Neural progenitor cell (in vitro differentiated cells): ENCODE data around the gene RPTOR. TPM values are rescaled to one million over a fixed set of nuclear protein-coding genes. Genes with fewer than 3 reads are reported as not detected.

ENCODE experiments used
- DNase-seq: peaks from one replicate; pipeline ENCODE4 v3.0.0-alpha.2; 2016; ENCODE audit warnings: low spot score
- H2AFZ ChIP-seq: fragments of 200-600 bp; sonication (generic); replicated peaks from 2 replicates; pipeline ENCODE4 v1.6.1; 2016; ENCODE audit warnings: antibody characterized with exemption
- H3F3A ChIP-seq: fragments of 200-600 bp; sonication (generic); 2 replicates; pipeline ENCODE4 v1.6.1; 2016; ENCODE audit warnings: antibody characterized with exemption, low read depth
- H3K27ac ChIP-seq: fragments of 200-600 bp; sonication (generic); 2 replicates; pipeline ENCODE4 v1.5.1; 2016; ENCODE audit warnings: mild to moderate bottlenecking
- H3K27me3 ChIP-seq: fragments of 200-600 bp; sonication (generic); 2 replicates; pipeline ENCODE4 v1.6.1; 2016; ENCODE audit warnings: mild to moderate bottlenecking, moderate library complexity
- H3K36me3 ChIP-seq: fragments of 200-600 bp; sonication (generic); 2 replicates; pipeline ENCODE4 v1.5.1; 2016
- H3K4me1 ChIP-seq: fragments of 200-600 bp; sonication (generic); 2 replicates; pipeline ENCODE4 v1.6.1; 2016; ENCODE audit warnings: mixed run types
- H3K4me2 ChIP-seq: fragments of 200-600 bp; sonication (generic); 2 replicates; pipeline ENCODE4 v1.6.1; 2016
- H3K4me3 ChIP-seq: fragments of 200-600 bp; sonication (generic); 2 replicates; pipeline ENCODE4 v1.5.1; 2016
- H3K79me2 ChIP-seq: fragments of 200-600 bp; sonication (generic); 2 replicates; pipeline ENCODE4 v1.6.1; 2016; ENCODE audit warnings: low read depth
- H3K9ac ChIP-seq: fragments of 200-600 bp; sonication (generic); 2 replicates; pipeline ENCODE4 v1.6.1; 2016
- H3K9me3 ChIP-seq: fragments of 200-600 bp; sonication (generic); 2 replicates; pipeline ENCODE4 v1.5.1; 2016; ENCODE audit warnings: low read depth
- H4K20me1 ChIP-seq: fragments of 200-600 bp; sonication (generic); 2 replicates; pipeline ENCODE4 v1.6.1; 2016; ENCODE audit warnings: low read depth
- H3K27ac Mint-ChIP-seq: 3 replicates; pipeline ENCODE4 v1.8.0; 2021; ENCODE audit warnings: mixed read lengths
- H3K27me3 Mint-ChIP-seq: 2 replicates; pipeline ENCODE4 v1.8.0; 2022; ENCODE audit warnings: low read depth, mild to moderate bottlenecking, inconsistent platforms, moderate library complexity, mixed read lengths; ENCODE audit not compliant: insufficient read depth
- H3K36me3 Mint-ChIP-seq: 3 replicates; pipeline ENCODE4 v1.8.0; 2021; ENCODE audit warnings: mixed read lengths
- H3K4me1 Mint-ChIP-seq: 3 replicates; pipeline ENCODE4 v1.8.0; 2021; ENCODE audit warnings: mixed read lengths
- H3K4me3 Mint-ChIP-seq: 3 replicates; pipeline ENCODE4 v1.8.0; 2021; ENCODE audit warnings: mild to moderate bottlenecking, moderate library complexity, mixed read lengths
- H3K9me3 Mint-ChIP-seq: 3 replicates; pipeline ENCODE4 v1.8.0; 2020; ENCODE audit warnings: mixed read lengths
- EZH2 ChIP-seq: fragments of 200-600 bp; sonication (generic); IDR thresholded peaks from 2 replicates; pipeline ENCODE4 v1.6.1; 2017; ENCODE audit warnings: antibody characterized with exemption, mild to moderate bottlenecking, moderate library complexity
- EZH2phosphoT487 ChIP-seq: fragments of 200-600 bp; sonication (generic); IDR thresholded peaks from 2 replicates; pipeline ENCODE4 v1.6.1; 2017; ENCODE audit warnings: antibody characterized with exemption
- total RNA-seq: library from RNA; depleted of rRNA; stranded (reverse); fragments of >200 nt; gene quantifications from 2 replicates; pipeline ENCODE4 v1.2.3, GENCODE V29; 2015; ENCODE audit warnings: low replicate concordance
- TF ChIP-seq, protein P1 (sequence below): fragments of 200-600 bp; sonication (generic); IDR thresholded peaks from 2 replicates; pipeline ENCODE4 v1.5.1; 2017; ENCODE audit warnings: antibody characterized with exemption, mild to moderate bottlenecking

The RPTOR gene
- total RNA-seq, 1 donor from 2014 or later: 7.4 TPM

DNA sequence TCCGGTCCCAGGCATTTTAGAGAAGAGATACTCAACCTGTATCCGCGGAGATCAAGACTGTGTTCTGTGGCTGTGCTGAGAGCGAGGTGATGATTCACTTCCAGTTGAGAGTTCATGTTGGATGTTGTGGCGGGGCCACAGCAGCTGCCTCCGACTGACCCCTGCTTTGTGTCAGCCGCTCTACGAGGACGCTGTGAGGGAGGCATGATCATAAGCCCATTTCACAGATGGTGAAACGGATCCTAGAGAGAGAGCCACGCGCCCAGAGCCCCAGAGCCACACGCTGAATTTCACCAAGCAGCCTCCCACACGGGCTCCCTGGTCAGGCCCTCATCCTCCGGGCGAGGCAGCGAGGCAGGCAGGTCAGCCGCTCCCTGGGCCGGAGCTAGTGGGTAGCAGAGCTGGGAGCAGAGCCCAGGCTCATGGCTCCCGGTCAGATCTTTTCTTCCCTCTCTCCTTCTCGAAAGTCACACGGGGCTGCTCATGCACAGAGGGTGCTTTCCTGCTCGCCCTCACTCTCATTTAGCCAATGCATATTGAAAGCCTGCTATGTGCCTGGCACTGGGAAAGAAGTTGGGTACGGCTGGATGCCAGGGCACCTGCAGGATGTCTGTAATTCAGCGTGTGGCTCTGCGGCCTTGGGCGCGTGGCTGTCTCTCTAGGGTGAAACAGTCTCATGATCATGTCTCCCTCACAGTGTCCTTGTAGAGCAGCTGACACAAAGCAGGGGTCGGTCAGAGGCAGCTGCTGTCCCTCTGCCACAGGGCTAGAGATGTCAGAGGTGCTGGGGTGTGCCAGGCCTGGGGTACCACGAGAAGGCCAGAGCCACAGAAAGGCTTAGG lies 291.4 kb downstream of the RPTOR start:
- Histone ChIP-seq H3K4me1 (peaks cover 21% of the 10 kb centered on the region), H3K4me2 (no peak overlapping the region), H3K27me3 (no peaks in the 10 kb centered on the region), H3K9me3 (no peaks in the 10 kb centered on the region), H3K4me3 (no peak overlapping the region), H3F3A (no peaks in the 10 kb centered on the region), H3K36me3 (no peaks in the 10 kb centered on the region), H2AFZ (no peak overlapping the region), H3K27ac (no peak overlapping the region), H3K9ac (no peak overlapping the region), H3K79me2 (no peaks in the 10 kb centered on the region), H4K20me1 (peaks cover 4% of the 10 kb centered on the region)
- H3K36me3 Mint-ChIP-seq: peaks cover 3% of the 10 kb centered on the region
- no peak for DNase-seq
- H3K9me3 Mint-ChIP-seq: peaks cover 4% of the 10 kb centered on the region
- no peak overlapping the region for H3K27ac Mint-ChIP-seq
- TF ChIP-seq EZH2phosphoT487 (no peak), EZH2 (no peak)
- TF ChIP-seq, protein P1, sequence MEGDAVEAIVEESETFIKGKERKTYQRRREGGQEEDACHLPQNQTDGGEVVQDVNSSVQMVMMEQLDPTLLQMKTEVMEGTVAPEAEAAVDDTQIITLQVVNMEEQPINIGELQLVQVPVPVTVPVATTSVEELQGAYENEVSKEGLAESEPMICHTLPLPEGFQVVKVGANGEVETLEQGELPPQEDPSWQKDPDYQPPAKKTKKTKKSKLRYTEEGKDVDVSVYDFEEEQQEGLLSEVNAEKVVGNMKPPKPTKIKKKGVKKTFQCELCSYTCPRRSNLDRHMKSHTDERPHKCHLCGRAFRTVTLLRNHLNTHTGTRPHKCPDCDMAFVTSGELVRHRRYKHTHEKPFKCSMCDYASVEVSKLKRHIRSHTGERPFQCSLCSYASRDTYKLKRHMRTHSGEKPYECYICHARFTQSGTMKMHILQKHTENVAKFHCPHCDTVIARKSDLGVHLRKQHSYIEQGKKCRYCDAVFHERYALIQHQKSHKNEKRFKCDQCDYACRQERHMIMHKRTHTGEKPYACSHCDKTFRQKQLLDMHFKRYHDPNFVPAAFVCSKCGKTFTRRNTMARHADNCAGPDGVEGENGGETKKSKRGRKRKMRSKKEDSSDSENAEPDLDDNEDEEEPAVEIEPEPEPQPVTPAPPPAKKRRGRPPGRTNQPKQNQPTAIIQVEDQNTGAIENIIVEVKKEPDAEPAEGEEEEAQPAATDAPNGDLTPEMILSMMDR: no peak
- H3K27me3 Mint-ChIP-seq: peaks cover 6% of the 10 kb centered on the region
- H3K4me1 Mint-ChIP-seq: peaks cover 37% of the 10 kb centered on the region
- no peak overlapping the region for H3K4me3 Mint-ChIP-seq

DNA sequence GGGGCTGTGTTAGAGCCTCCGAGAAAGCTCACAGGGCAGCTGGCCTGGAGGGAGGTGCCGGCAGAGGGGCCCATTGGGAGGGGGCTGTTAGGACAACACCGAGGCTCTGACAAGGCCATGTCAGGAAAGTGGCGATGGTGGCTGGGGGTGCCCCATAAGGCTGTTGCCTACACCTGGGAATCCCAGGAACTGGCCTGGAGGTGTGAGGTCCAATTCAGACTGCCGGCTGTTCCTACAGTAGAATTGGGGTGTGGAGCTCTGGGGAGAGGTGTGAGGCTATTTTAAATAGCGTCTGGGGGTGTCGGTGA lies 292.0 kb downstream of the RPTOR start:
- Histone ChIP-seq H2AFZ (no peak overlapping the region), H3K79me2 (no peaks in the 10 kb centered on the region), H3F3A (no peaks in the 10 kb centered on the region), H3K9ac (no peak overlapping the region), H3K4me2 (no peak overlapping the region), H3K4me1 (peaks cover 21% of the 10 kb centered on the region), H3K9me3 (no peaks in the 10 kb centered on the region), H3K27me3 (no peaks in the 10 kb centered on the region), H3K27ac (no peak overlapping the region), H3K36me3 (no peaks in the 10 kb centered on the region), H3K4me3 (no peak overlapping the region), H4K20me1 (peaks cover 4% of the 10 kb centered on the region)
- H3K27me3 Mint-ChIP-seq: peaks cover 4% of the 10 kb centered on the region
- no peak for TF ChIP-seq EZH2phosphoT487
- TF ChIP-seq, protein P1: no peak
- TF ChIP-seq EZH2: no peak
- H3K4me1 Mint-ChIP-seq: peaks cover 36% of the 10 kb centered on the region
- H3K9me3 Mint-ChIP-seq: peaks cover 3% of the 10 kb centered on the region
- peaks cover 2% of the 10 kb centered on the region for H3K36me3 Mint-ChIP-seq
- H3K4me3 Mint-ChIP-seq: no peak overlapping the region
- DNase-seq: no peak
- H3K27ac Mint-ChIP-seq: peak overlapping the region; percentile 35

DNA sequence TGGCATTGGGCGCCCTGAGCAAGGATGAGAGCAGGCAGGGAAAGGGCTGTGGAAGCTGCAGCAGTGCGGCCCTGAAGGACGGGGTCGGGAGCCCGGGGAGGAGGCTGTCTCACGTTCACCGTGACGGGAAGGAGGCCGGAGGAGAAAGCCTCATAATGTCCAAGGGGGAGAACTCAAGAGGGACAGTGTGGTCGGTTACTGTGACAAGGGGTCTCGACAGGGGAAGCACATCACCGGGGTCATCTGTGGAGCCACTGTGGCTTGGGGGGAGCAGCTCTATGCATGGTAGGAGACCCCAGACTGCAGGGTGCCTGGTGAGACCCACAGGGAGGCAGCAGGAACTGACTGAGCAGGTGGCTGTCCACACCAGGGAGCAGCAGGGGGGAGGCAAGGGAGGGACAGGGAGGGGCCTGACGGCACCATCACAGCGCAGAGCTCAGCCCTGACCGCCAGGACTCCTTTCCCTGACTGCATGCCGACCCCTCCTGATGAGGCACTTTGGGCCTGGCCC lies 292.4 kb downstream of the RPTOR start:
- H4K20me1 ChIP-seq: peaks cover 4% of the 10 kb centered on the region
- H3K79me2 ChIP-seq: no peaks in the 10 kb centered on the region
- no peak for DNase-seq
- H3K36me3 ChIP-seq: no peaks in the 10 kb centered on the region
- H3K4me2 ChIP-seq: no peak overlapping the region
- Mint-ChIP-seq H3K9me3 (no peaks in the 10 kb centered on the region), H3K27ac (peak overlapping the region; percentile 35), H3K36me3 (no peaks in the 10 kb centered on the region), H3K27me3 (peaks cover 4% of the 10 kb centered on the region), H3K4me3 (no peak overlapping the region), H3K4me1 (peaks cover 32% of the 10 kb centered on the region)
- no peak overlapping the region for H3K9ac ChIP-seq
- H3K9me3 ChIP-seq: no peaks in the 10 kb centered on the region
- H3K27me3 ChIP-seq: no peaks in the 10 kb centered on the region
- H2AFZ ChIP-seq: no peak overlapping the region
- H3K4me1 ChIP-seq: peaks cover 21% of the 10 kb centered on the region
- H3K4me3 ChIP-seq: no peak overlapping the region
- H3F3A ChIP-seq: no peaks in the 10 kb centered on the region
- H3K27ac ChIP-seq: no peak overlapping the region
- TF ChIP-seq EZH2: no peak
- no peak for TF ChIP-seq EZH2phosphoT487
- TF ChIP-seq, protein P1: no peak
